Loucy (cell line): ENCODE data around the gene CDRT4.

Experiments
- H2AFZ ChIP-seq: fragments of 200-600 bp; sonication (generic); 2 replicates; pipeline ENCODE4 v1.6.0; 2016; ENCODE audit warnings: antibody characterized with exemption, mild to moderate bottlenecking, low read length, moderate library complexity
- H3F3A ChIP-seq: fragments of 200-600 bp; 2 replicates; pipeline ENCODE4 v1.6.0; 2016; ENCODE audit warnings: antibody characterized with exemption, low read depth, mild to moderate bottlenecking
- H3K27me3 ChIP-seq: fragments of 200-600 bp; sonication (generic); 2 replicates; pipeline ENCODE4 v1.6.1; 2014; ENCODE audit warnings: low read length, mild to moderate bottlenecking; ENCODE audit not compliant: insufficient read depth, poor library complexity, severe bottlenecking
- H3K36me3 ChIP-seq: fragments of 200-600 bp; sonication (generic); 2 replicates; pipeline ENCODE4 v1.6.1; 2016; ENCODE audit warnings: low read length; ENCODE audit not compliant: insufficient read depth
- H3K4me1 ChIP-seq: fragments of 200-600 bp; sonication (generic); 2 replicates; pipeline ENCODE4 v1.5.1; 2014; ENCODE audit warnings: low read length, mild to moderate bottlenecking; ENCODE audit not compliant: insufficient read depth, poor library complexity, severe bottlenecking
- H3K4me2 ChIP-seq: fragments of 200-600 bp; sonication (generic); 2 replicates; pipeline ENCODE4 v1.6.0; 2014; ENCODE audit warnings: antibody characterized with exemption, low read length, low read depth, mild to moderate bottlenecking; ENCODE audit not compliant: poor library complexity, severe bottlenecking
- H3K4me3 ChIP-seq: fragments of 200-600 bp; sonication (generic); 2 replicates; pipeline ENCODE4 v1.5.1; 2014; ENCODE audit warnings: low read length, mild to moderate bottlenecking, mixed read lengths; ENCODE audit not compliant: poor library complexity, severe bottlenecking
- H3K79me2 ChIP-seq: fragments of 200-600 bp; sonication (generic); 2 replicates; pipeline ENCODE4 v1.6.1; 2014; ENCODE audit warnings: low read length; ENCODE audit not compliant: insufficient read depth
- H3K9ac ChIP-seq: fragments of 200-600 bp; sonication (generic); 2 replicates; pipeline ENCODE4 v1.6.0; 2014; ENCODE audit warnings: mild to moderate bottlenecking, low read depth, low read length, moderate library complexity; ENCODE audit not compliant: poor library complexity, severe bottlenecking
- H3K9me2 ChIP-seq: fragments of 200-600 bp; sonication (generic); replicated peaks from 2 replicates; pipeline ENCODE4 v1.6.1; 2016; ENCODE audit warnings: low read depth, low read length, mixed read lengths
- H3K9me3 ChIP-seq: fragments of 200-600 bp; sonication (generic); 2 replicates; pipeline ENCODE4 v1.6.1; 2014; ENCODE audit warnings: mild to moderate bottlenecking, antibody characterized with exemption, low read length, low read depth; ENCODE audit not compliant: insufficient read depth
- H4K20me1 ChIP-seq: fragments of 200-600 bp; sonication (generic); 2 replicates; pipeline ENCODE4 v1.6.0; 2014; ENCODE audit warnings: antibody characterized with exemption, low read length, mild to moderate bottlenecking; ENCODE audit not compliant: insufficient read depth, poor library complexity, severe bottlenecking
- EZH2phosphoT487 ChIP-seq: fragments of 200-600 bp; IDR thresholded peaks from 2 replicates; pipeline ENCODE4 v1.6.1; 2018; ENCODE audit warnings: antibody characterized with exemption, mild to moderate bottlenecking, moderate library complexity, borderline replicate concordance
- TF ChIP-seq, protein P1 (sequence below): fragments of 200-600 bp; sonication (generic); conservative IDR thresholded peaks from 2 replicates; pipeline ENCODE4 v1.5.1; 2014; ENCODE audit warnings: mild to moderate bottlenecking, antibody characterized with exemption, low read length

The CDRT4 gene

DNA sequence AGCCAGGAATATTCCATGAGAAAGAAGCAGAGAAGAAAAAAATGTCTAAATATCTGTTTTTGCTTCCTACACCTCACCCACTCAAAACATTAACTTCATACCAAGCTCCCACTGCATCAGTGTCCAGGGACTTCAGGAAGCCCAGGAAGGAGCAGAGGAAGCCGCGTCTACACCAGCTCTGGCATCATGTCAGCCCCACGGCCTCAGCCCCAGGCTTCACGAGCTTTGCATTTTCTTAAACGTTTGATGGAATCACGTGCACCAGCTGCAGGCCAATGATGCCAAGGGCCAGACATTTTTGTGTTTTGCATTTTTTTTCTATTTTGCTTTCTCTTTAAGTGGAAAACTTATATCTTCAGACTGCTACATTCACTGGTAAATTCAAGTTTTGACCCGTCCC, 48.6 kb downstream of the CDRT4 start:
- H3F3A ChIP-seq, result no peaks in the 10 kb centered on the region
- no peaks in the 10 kb centered on the region for H3K4me1 ChIP-seq
- no peaks in the 10 kb centered on the region for H3K27me3 ChIP-seq
- TF ChIP-seq EZH2phosphoT487, result no peak
- TF ChIP-seq, protein P1, sequence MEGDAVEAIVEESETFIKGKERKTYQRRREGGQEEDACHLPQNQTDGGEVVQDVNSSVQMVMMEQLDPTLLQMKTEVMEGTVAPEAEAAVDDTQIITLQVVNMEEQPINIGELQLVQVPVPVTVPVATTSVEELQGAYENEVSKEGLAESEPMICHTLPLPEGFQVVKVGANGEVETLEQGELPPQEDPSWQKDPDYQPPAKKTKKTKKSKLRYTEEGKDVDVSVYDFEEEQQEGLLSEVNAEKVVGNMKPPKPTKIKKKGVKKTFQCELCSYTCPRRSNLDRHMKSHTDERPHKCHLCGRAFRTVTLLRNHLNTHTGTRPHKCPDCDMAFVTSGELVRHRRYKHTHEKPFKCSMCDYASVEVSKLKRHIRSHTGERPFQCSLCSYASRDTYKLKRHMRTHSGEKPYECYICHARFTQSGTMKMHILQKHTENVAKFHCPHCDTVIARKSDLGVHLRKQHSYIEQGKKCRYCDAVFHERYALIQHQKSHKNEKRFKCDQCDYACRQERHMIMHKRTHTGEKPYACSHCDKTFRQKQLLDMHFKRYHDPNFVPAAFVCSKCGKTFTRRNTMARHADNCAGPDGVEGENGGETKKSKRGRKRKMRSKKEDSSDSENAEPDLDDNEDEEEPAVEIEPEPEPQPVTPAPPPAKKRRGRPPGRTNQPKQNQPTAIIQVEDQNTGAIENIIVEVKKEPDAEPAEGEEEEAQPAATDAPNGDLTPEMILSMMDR, result no peak
- no peak overlapping the region for H3K4me2 ChIP-seq
- no peaks in the 10 kb centered on the region for H3K79me2 ChIP-seq
- H4K20me1 ChIP-seq, result no peaks in the 10 kb centered on the region
- no peak overlapping the region for H2AFZ ChIP-seq
- H3K9ac ChIP-seq, result no peak overlapping the region
- H3K9me3 ChIP-seq, result no peaks in the 10 kb centered on the region
- H3K9me2 ChIP-seq, result no peaks in the 10 kb centered on the region
- H3K4me3 ChIP-seq, result no peak overlapping the region
- no peaks in the 10 kb centered on the region for H3K36me3 ChIP-seq

DNA sequence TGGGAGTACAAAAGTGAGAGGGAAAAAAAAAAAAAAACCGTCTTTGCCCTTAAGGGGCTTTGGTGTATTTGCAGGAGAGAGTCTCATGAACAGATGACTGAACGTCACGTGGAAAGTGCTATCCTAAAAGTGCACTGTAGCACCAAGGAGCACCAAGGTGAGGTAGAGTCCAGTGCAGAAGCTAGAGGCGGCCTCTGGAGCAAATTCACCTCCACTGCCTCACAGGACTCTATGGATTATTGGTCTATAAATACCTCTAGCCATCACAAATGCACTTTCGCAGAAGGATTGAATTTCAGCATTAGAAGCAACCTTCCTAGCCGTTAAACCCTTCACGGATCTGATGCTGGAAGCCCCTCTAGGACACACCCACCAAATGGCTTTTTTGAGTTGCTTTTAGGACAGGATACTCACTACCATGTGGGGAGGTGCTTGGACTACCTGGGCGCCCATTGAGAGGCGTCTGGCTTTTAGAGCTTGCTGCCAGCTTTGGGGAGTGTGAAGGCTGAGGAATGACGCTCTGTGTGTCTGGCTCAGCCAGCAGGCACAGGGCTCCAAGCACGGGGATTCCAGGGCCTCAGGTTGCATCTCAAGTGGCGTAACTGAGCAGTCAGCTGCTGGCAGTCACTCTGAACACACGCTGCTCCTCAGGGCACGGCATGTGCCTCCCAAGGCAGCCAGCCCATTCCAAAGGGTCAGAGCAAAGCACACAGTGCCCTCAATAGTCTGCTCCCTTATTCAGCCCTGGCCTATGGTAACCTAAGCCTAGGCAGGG, 52.7 kb downstream of the CDRT4 start:
- H3K36me3 ChIP-seq, result no peaks in the 10 kb centered on the region

DNA sequence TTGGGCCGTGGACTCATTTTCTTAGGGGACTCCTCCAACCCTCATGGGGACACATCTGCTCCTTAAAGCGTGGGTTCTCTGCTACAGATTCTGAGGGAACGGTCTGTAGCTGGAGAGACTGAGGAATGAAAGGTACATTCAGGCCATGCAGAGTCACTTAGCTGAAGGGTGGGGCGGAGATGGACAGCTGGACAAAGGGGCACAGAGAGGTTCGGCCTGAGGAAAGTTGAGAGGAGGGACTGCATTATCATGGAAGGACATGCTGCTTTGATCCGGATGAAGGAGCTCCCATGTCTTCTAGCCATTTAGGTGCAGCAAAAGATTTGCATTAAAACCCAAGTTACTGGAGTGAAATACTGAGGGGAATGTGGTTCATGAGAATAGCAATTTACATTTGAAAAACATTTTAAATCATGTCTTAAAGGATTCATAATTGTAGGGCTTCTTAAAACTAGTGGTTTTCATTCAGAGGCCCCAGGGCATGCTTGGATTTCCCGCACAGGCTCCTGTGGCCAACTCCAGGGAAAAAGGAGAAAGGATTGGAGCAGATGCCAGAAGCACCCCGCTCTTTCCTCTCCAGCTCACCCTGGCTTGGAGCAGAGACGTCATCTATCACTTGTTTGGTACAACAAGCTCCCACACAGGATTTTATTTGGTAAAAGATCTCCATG, 54.2 kb downstream of the CDRT4 start:
- H3K4me2 ChIP-seq, result no peak overlapping the region
- no peak overlapping the region for H2AFZ ChIP-seq
- H3K27me3 ChIP-seq, result no peaks in the 10 kb centered on the region
- no peaks in the 10 kb centered on the region for H3K79me2 ChIP-seq
- no peak overlapping the region for H3K9ac ChIP-seq
- no peaks in the 10 kb centered on the region for H3K4me1 ChIP-seq
- H4K20me1 ChIP-seq, result no peaks in the 10 kb centered on the region
- H3F3A ChIP-seq, result no peaks in the 10 kb centered on the region
- no peak overlapping the region for H3K4me3 ChIP-seq
- no peaks in the 10 kb centered on the region for H3K9me2 ChIP-seq
- H3K9me3 ChIP-seq, result no peaks in the 10 kb centered on the region
- no peak for TF ChIP-seq EZH2phosphoT487
- TF ChIP-seq, protein P1, result no peak
- no peaks in the 10 kb centered on the region for H3K36me3 ChIP-seq

More for the DNA sequence above, 52.7 kb downstream of the CDRT4 start:
- no peaks in the 10 kb centered on the region for H3F3A ChIP-seq
- H3K4me3 ChIP-seq, result no peak overlapping the region
- H3K9me3 ChIP-seq, result no peaks in the 10 kb centered on the region
- no peak overlapping the region for H3K4me2 ChIP-seq
- no peak for TF ChIP-seq EZH2phosphoT487
- TF ChIP-seq, protein P1, result no peak
- no peaks in the 10 kb centered on the region for H3K27me3 ChIP-seq
- no peaks in the 10 kb centered on the region for H3K4me1 ChIP-seq
- no peak overlapping the region for H2AFZ ChIP-seq
- no peaks in the 10 kb centered on the region for H3K9me2 ChIP-seq
- no peaks in the 10 kb centered on the region for H4K20me1 ChIP-seq
- H3K9ac ChIP-seq, result no peak overlapping the region
- H3K79me2 ChIP-seq, result no peaks in the 10 kb centered on the region
